ENCODE data around the gene HACL1. TPM values are rescaled to one million over a fixed set of nuclear protein-coding genes. Genes with fewer than 3 reads are reported as not detected.
"Not testable (repeated sequence)": the region's sequence is repeated elsewhere in the genome, so short reads cannot be mapped to it uniquely, and the experiment has no call there.

HACL1 gene
- total RNA-seq, 4 donors from 2014 or later, result 19.3 to 27.0 (median 22.0) TPM

GRCh38 chr3:15630646-15631350, 29.4 kb upstream of the HACL1 start:
- WGBS, result 7% methylated on average over 8 of the region's 8 CpGs
- DNase-seq (ENCODE audit: extremely low spot score), result no peak
- peaks cover 22 to 60% (median 53%) of the 10 kb centered on the region in 4 donors for H3K4me1 ChIP-seq
- H3K9me3 ChIP-seq, result no peaks in the 10 kb centered on the region
- no peaks in the 10 kb centered on the region for H3K36me3 ChIP-seq
- intact Hi-C loops (cut with DNase I), result loop anchor here (1.0 to 10.0 kb wide), 2 partner anchors 181 to 614 kb away; no protein-coding TSS in a partner anchor
- H3K27ac ChIP-seq (replicated peaks in 1 of 4), result peak overlapping the region; percentile 53 to 78 (median 68)
- H3K27me3 ChIP-seq, result no peaks in the 10 kb centered on the region
- peak overlapping the region; percentile 32 to 45 (median 41) for H3K4me3 ChIP-seq
- TF ChIP-seq POLR2AphosphoS5 (IDR thresholded peaks at IDR 0.05) (no peak), EP300 (IDR thresholded peaks at IDR 0.05) (no peak), POLR2A (IDR thresholded peaks at IDR 0.05; ENCODE audit: low read depth) (no peak), CTCF (IDR thresholded peaks at IDR 0.05) (no peak)

GRCh38 chr3:15629860-15630597, 28.7 kb upstream of the HACL1 start:
- no peak for TF ChIP-seq POLR2A (IDR thresholded peaks at IDR 0.05; ENCODE audit: low read depth)
- TF ChIP-seq EP300 (IDR thresholded peaks at IDR 0.05), result no peak
- TF ChIP-seq POLR2AphosphoS5 (IDR thresholded peaks at IDR 0.05), result peak; percentile 21 to 43
- peak; percentile 74 to 83 (median 79) for TF ChIP-seq CTCF (IDR thresholded peaks at IDR 0.05)

GRCh38 chr3:15628967-15629366, 27.6 kb upstream of the HACL1 start:
- H3K27me3 ChIP-seq, result no peaks in the 10 kb centered on the region
- no peak overlapping the region for H3K27ac ChIP-seq (replicated peaks in 1 of 4)
- peaks cover 5 to 41% (median 34%) of the 10 kb centered on the region in 4 donors for H3K4me1 ChIP-seq
- DNase-seq (ENCODE audit: extremely low spot score), result no peak
- H3K9me3 ChIP-seq, result no peaks in the 10 kb centered on the region
- intact Hi-C loops (cut with DNase I), result no loop called here
- no peak overlapping the region for H3K4me3 ChIP-seq
- no peaks in the 10 kb centered on the region for H3K36me3 ChIP-seq
- TF ChIP-seq POLR2A (IDR thresholded peaks at IDR 0.05; ENCODE audit: low read depth) (no peak), EP300 (IDR thresholded peaks at IDR 0.05) (no peak), CTCF (IDR thresholded peaks at IDR 0.05) (no peak), POLR2AphosphoS5 (IDR thresholded peaks at IDR 0.05) (no peak)

More at GRCh38 chr3:15629860-15630597, 28.7 kb upstream of the HACL1 start:
- Histone ChIP-seq H3K36me3 (no peaks in the 10 kb centered on the region), H3K27me3 (no peaks in the 10 kb centered on the region), H3K27ac (replicated peaks in 1 of 4) (peak overlapping the region; percentile 53 to 78 (median 68)), H3K4me3 (peak overlapping the region; percentile 32 to 45 (median 41)), H3K9me3 (no peaks in the 10 kb centered on the region), H3K4me1 (peaks cover 15 to 52% (median 45%) of the 10 kb centered on the region in 4 donors)
- intact Hi-C loops (cut with DNase I), result loop anchor here (1.0 to 10.0 kb wide), 2 partner anchors 181 to 615 kb away; no protein-coding TSS in a partner anchor
- DNase-seq (ENCODE audit: extremely low spot score), result no peak
- WGBS, result 34% methylated on average over 10 of the region's 10 CpGs

GRCh38 chr3:15623535-15624440, 22.4 kb upstream of the HACL1 start:
- H3K27me3 ChIP-seq, result no peaks in the 10 kb centered on the region
- H3K36me3 ChIP-seq, result peaks cover 0 to 4% (median 0%) of the 10 kb centered on the region in 4 donors
- no peak for TF ChIP-seq CTCF (IDR thresholded peaks at IDR 0.05)
- TF ChIP-seq EP300 (IDR thresholded peaks at IDR 0.05), result no peak
- TF ChIP-seq POLR2A (IDR thresholded peaks at IDR 0.05; ENCODE audit: low read depth), result no peak
- TF ChIP-seq POLR2AphosphoS5 (IDR thresholded peaks at IDR 0.05), result no peak
- 81% methylated on average over 4 of the region's 4 CpGs for WGBS
- peaks cover 0 to 15% (median 7%) of the 10 kb centered on the region in 4 donors for H3K9me3 ChIP-seq
- no peak overlapping the region for H3K4me3 ChIP-seq
- no peaks in the 10 kb centered on the region for H3K4me1 ChIP-seq
- no peak overlapping the region for H3K27ac ChIP-seq (replicated peaks in 1 of 4)
- intact Hi-C loops (cut with DNase I), result no loop called here
- DNase-seq (ENCODE audit: extremely low spot score), result no peak

GRCh38 chr3:15619659-15620464, 18.5 kb upstream of the HACL1 start:
- H3K9me3 ChIP-seq, result peaks cover 0 to 15% (median 7%) of the 10 kb centered on the region in 4 donors
- H3K27me3 ChIP-seq; intact Hi-C loops (cut with DNase I); H3K4me1 ChIP-seq; DNase-seq (ENCODE audit: extremely low spot score); H3K27ac ChIP-seq (replicated peaks in 1 of 4); H3K4me3 ChIP-seq; H3K36me3 ChIP-seq: not testable (repeated sequence)
- WGBS, result 94% methylated on average over 8 of the region's 8 CpGs
